CD14-positive monocyte (primary cell): ENCODE data around the gene MYH7. TPM values are rescaled to one million over a fixed set of nuclear protein-coding genes. Genes with fewer than 3 reads are reported as not detected.
"Not testable (repeated sequence)": the region's sequence is repeated elsewhere in the genome, so short reads cannot be mapped to it uniquely, and the experiment has no call there.

Experiments used
- DNase-seq, 3 donors: peaks; one replicate each; pipeline ENCODE4 v3.0.0-alpha.2; 2011 to 2022
- H2AFZ ChIP-seq: 2 replicates; pipeline ENCODE4 v1.6.0; 2012; ENCODE audit warnings: mild to moderate bottlenecking, low read depth, low read length, inconsistent platforms; ENCODE audit not compliant: insufficient read depth, poor library complexity, severe bottlenecking
- H3K27ac ChIP-seq, 2 donors: 1 replicate in 1 of 2; 2 replicates in 1 of 2; pipeline ENCODE4 v1.5.1; 2012 to 2013; ENCODE audit warnings: low read length in 2 of 2, control low read depth in 1 of 2, inconsistent platforms in 1 of 2, low read depth in 1 of 2, mild to moderate bottlenecking in 1 of 2
- H3K27me3 ChIP-seq, 2 donors: one replicate each; pipeline versions ENCODE4 v1.6.0 to v1.6.1; 2011 to 2013; ENCODE audit warnings: low read length in 2 of 2; ENCODE audit not compliant: control insufficient read depth in 2 of 2, insufficient read depth in 2 of 2
- H3K36me3 ChIP-seq, 2 donors: replicated peaks in 1 of 2; 1 replicate in 1 of 2; 2 replicates in 1 of 2; pipeline versions ENCODE4 v1.5.1 to v1.6.1; 2012 to 2013; ENCODE audit warnings: low read length in 2 of 2, control low read depth in 1 of 2, inconsistent platforms in 1 of 2, mild to moderate bottlenecking in 1 of 2; ENCODE audit not compliant: insufficient read depth in 2 of 2, control insufficient read depth in 1 of 2
- H3K4me1 ChIP-seq, 2 donors: 1 replicate in 1 of 2; 2 replicates in 1 of 2; pipeline versions ENCODE4 v1.5.1 to v1.6.1; 2012 to 2013; ENCODE audit warnings: low read length in 2 of 2, control low read depth in 1 of 2, inconsistent platforms in 1 of 2, mild to moderate bottlenecking in 1 of 2, moderate library complexity in 1 of 2; ENCODE audit not compliant: insufficient read depth in 2 of 2, control insufficient read depth in 1 of 2
- H3K4me2 ChIP-seq: replicated peaks from 2 replicates; pipeline ENCODE3; 2012; ENCODE audit warnings: low read length, moderate library complexity, mild to moderate bottlenecking; ENCODE audit not compliant: poor library complexity, severe bottlenecking; ENCODE audit errors: extremely low read depth
- H3K4me3 ChIP-seq, 3 experiments: fragments of 200-600 bp in 1 of 3; sonication (generic) in 1 of 3; replicated peaks in 1 of 3; 1 replicate in 2 of 3; 2 replicates in 1 of 3; pipeline ENCODE4 v1.5.1; 2011 to 2013; ENCODE audit warnings: low read length in 3 of 3, mild to moderate bottlenecking in 3 of 3, control low read depth in 2 of 3, low read depth in 2 of 3, inconsistent platforms in 1 of 3, moderate library complexity in 1 of 3
- H3K79me2 ChIP-seq: 2 replicates; pipeline ENCODE4 v1.6.0; 2012; ENCODE audit warnings: mild to moderate bottlenecking, control low read depth, inconsistent platforms, low read length, moderate library complexity; ENCODE audit not compliant: insufficient read depth
- H3K9ac ChIP-seq: 2 replicates; pipeline ENCODE4 v1.6.0; 2017; ENCODE audit warnings: low read length, mild to moderate bottlenecking; ENCODE audit not compliant: insufficient read depth, poor library complexity, severe bottlenecking
- H3K9me3 ChIP-seq, 2 donors: replicated peaks in 1 of 2; 1 replicate in 1 of 2; 2 replicates in 1 of 2; pipeline versions ENCODE4 v1.5.1 to v1.6.1; 2012 to 2013; ENCODE audit warnings: low read length in 2 of 2, control low read depth in 1 of 2; ENCODE audit not compliant: control insufficient read depth in 1 of 2, insufficient read depth in 1 of 2
- H4K20me1 ChIP-seq: 2 replicates; pipeline ENCODE4 v1.6.0; 2012; ENCODE audit warnings: mild to moderate bottlenecking, low read length, control low read depth, moderate library complexity; ENCODE audit not compliant: insufficient read depth
- H3K27ac Mint-ChIP-seq, 7 donors: one replicate each; pipeline ENCODE4 v1.8.0; 2020; ENCODE audit warnings: mild to moderate bottlenecking in 7 of 7, mixed read lengths in 7 of 7, moderate library complexity in 6 of 7, inconsistent platforms in 2 of 7
- H3K27me3 Mint-ChIP-seq, 3 donors: one replicate each; pipeline ENCODE4 v1.8.0; 2021 to 2022; ENCODE audit warnings: low read depth in 3 of 3, mild to moderate bottlenecking in 3 of 3, mixed read lengths in 3 of 3, moderate library complexity in 3 of 3, inconsistent platforms in 1 of 3
- H3K36me3 Mint-ChIP-seq, 2 donors: one replicate each; pipeline ENCODE4 v1.8.0; 2020; ENCODE audit warnings: mixed read lengths in 2 of 2, inconsistent platforms in 1 of 2, mild to moderate bottlenecking in 1 of 2
- H3K4me1 Mint-ChIP-seq: one replicate; pipeline ENCODE4 v1.8.0; 2020; ENCODE audit warnings: mild to moderate bottlenecking, mixed read lengths
- H3K4me3 Mint-ChIP-seq, 2 donors: one replicate each; pipeline ENCODE4 v1.8.0; 2020; ENCODE audit warnings: mild to moderate bottlenecking in 2 of 2, mixed read lengths in 2 of 2, moderate library complexity in 1 of 2
- H3K9me3 Mint-ChIP-seq, 7 donors: one replicate each; pipeline ENCODE4 v1.8.0; 2020 to 2022; ENCODE audit warnings: mixed read lengths in 7 of 7, mild to moderate bottlenecking in 6 of 7, moderate library complexity in 6 of 7, inconsistent platforms in 2 of 7
- WGBS: methylation state at CpG from one replicate; pipeline ENCODE4 v1.1.5; 2013; ENCODE audit warnings: missing lambda C conversion rate; ENCODE audit not compliant: insufficient coverage; 5-methylcytosine and 5-hydroxymethylcytosine counted together
- intact Hi-C, 2 donors: fragments of 100-400 bp; cut with micrococcal nuclease; formaldehyde crosslinking; loops; one replicate each; pipeline versions ENCODE4 v1.15.0 to v1.15.1; 2023
- polyA plus RNA-seq, 3 donors: library from polyadenylated mRNA; depleted of rRNA in 1 of 3; unstranded in 2 of 3; stranded (reverse) in 1 of 3; fragments of 300-500 nt in 2 of 3; fragments of >200 nt in 1 of 3; fragmentation: Illumina TruSeq in 2 of 3; gene quantifications; 1 replicate in 2 of 3; 2 replicates in 1 of 3; pipeline ENCODE4 v1.2.3, GENCODE V29; 2012 to 2021
- TF ChIP-seq, protein P1 (sequence below): fragments of 200-600 bp; IDR thresholded peaks from one replicate; pipeline ENCODE4 v1.8.0; 2022; ENCODE audit warnings: antibody characterized with exemption, mild to moderate bottlenecking

Gene MYH7
- polyA plus RNA-seq, 3 donors, result not detected

DNA sequence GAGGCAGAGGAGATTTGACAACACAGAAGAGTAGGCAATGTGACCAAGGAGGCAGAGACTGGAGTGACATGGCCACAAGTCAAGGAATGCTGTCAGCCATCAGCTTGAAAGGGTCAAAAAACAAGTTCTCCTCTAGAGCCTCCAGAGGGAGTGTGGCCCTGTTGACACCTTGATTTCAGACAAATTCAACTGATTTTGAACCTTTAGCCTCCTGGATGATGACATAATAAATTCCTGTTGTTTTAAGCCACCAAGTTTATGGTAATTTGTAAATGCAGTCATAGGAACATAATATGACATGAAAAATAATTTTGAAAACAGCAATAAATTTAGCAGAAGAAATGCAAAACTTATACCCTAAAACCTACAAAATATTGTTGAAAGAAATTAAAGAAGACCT, 25.5 kb upstream of the MYH7 start:
- H3K36me3 Mint-ChIP-seq, result no peaks in the 10 kb centered on the region
- Histone ChIP-seq H3K4me1 (no peaks in the 10 kb centered on the region), H3K4me2 (no peak overlapping the region), H3K9ac (no peak overlapping the region), H3K9me3 (no peaks in the 10 kb centered on the region), H3K4me3 (no peak overlapping the region), H3K27ac (no peak overlapping the region), H3K79me2 (no peaks in the 10 kb centered on the region), H4K20me1 (no peaks in the 10 kb centered on the region), H3K36me3 (no peaks in the 10 kb centered on the region), H3K27me3 (peaks cover 0 to 9% of the 10 kb centered on the region in 2 donors), H2AFZ (no peak overlapping the region)
- no peak overlapping the region for H3K27ac Mint-ChIP-seq
- TF ChIP-seq, protein P1, sequence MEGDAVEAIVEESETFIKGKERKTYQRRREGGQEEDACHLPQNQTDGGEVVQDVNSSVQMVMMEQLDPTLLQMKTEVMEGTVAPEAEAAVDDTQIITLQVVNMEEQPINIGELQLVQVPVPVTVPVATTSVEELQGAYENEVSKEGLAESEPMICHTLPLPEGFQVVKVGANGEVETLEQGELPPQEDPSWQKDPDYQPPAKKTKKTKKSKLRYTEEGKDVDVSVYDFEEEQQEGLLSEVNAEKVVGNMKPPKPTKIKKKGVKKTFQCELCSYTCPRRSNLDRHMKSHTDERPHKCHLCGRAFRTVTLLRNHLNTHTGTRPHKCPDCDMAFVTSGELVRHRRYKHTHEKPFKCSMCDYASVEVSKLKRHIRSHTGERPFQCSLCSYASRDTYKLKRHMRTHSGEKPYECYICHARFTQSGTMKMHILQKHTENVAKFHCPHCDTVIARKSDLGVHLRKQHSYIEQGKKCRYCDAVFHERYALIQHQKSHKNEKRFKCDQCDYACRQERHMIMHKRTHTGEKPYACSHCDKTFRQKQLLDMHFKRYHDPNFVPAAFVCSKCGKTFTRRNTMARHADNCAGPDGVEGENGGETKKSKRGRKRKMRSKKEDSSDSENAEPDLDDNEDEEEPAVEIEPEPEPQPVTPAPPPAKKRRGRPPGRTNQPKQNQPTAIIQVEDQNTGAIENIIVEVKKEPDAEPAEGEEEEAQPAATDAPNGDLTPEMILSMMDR, result no peak
- H3K27me3 Mint-ChIP-seq, result peaks cover 6 to 16% (median 7%) of the 10 kb centered on the region in 3 donors
- no peak for DNase-seq
- H3K9me3 Mint-ChIP-seq, result peaks cover 0 to 4% (median 0%) of the 10 kb centered on the region in 7 donors
- H3K4me1 Mint-ChIP-seq, result no peaks in the 10 kb centered on the region
- H3K4me3 Mint-ChIP-seq, result no peak overlapping the region
- intact Hi-C loops, result loop anchor here in 1 of 2 donors (10.0 kb wide), 1 partner anchor 136 kb away; the partner anchor contains the start of gene PABPN1

DNA sequence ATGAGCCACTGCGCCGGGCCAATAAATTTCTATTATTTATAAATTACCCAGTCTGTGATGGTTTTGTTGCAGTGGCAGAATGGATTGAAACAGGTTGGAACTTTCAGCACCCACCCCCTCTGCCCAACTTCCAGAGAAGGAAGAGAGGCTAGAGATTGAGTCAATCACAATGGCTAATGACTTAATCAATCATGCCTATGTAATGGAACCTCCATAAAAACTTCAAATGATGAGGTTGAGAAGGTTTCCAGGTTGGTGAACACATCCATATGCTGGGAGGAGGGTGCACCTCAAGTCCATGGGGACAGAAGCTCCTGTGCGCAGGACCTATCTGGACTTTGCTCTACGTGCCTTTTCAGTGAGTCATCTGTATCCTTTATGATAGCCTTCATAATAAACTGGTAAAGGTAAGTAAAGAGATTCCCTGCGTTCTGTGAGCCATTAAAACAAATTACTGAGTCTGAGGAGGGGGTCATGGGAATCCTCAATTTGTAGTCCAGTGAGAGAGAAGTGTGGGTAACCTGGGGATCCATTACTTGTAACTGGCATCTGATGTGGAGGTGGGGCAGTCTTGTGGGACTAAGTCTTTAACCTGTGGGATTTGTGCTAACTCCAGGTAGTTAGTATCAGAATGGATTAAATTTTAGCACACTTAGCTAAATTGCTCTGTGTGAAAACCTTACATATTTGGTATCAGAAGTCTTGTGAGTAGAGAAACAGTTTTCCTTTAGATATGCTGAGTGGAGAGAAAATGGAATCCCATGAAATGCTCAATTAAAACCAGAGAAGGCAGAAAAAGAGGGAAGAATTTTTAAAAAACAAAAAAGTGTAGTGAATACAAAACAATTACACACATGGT, 22.4 kb upstream of the MYH7 start:
- Histone ChIP-seq H2AFZ (no peak overlapping the region), H3K4me1 (no peaks in the 10 kb centered on the region), H3K36me3 (no peaks in the 10 kb centered on the region), H4K20me1 (no peaks in the 10 kb centered on the region), H3K9me3 (no peaks in the 10 kb centered on the region), H3K27me3 (peaks cover 0 to 9% of the 10 kb centered on the region in 2 donors), H3K4me3 (no peak overlapping the region), H3K9ac (no peak overlapping the region), H3K4me2 (no peak overlapping the region), H3K27ac (no peak overlapping the region), H3K79me2 (no peaks in the 10 kb centered on the region)
- intact Hi-C loops, result no loop called here
- no peaks in the 10 kb centered on the region for H3K4me1 Mint-ChIP-seq
- H3K27ac Mint-ChIP-seq, result no peak overlapping the region
- no peak overlapping the region for H3K4me3 Mint-ChIP-seq
- H3K9me3 Mint-ChIP-seq, result peaks cover 0 to 4% (median 0%) of the 10 kb centered on the region in 7 donors
- TF ChIP-seq, protein P1, result no peak
- 83% methylated on average over 1 of the region's 5 CpGs for WGBS
- H3K27me3 Mint-ChIP-seq, result peaks cover 10 to 21% (median 13%) of the 10 kb centered on the region in 3 donors
- no peaks in the 10 kb centered on the region for H3K36me3 Mint-ChIP-seq
- no peak for DNase-seq

DNA sequence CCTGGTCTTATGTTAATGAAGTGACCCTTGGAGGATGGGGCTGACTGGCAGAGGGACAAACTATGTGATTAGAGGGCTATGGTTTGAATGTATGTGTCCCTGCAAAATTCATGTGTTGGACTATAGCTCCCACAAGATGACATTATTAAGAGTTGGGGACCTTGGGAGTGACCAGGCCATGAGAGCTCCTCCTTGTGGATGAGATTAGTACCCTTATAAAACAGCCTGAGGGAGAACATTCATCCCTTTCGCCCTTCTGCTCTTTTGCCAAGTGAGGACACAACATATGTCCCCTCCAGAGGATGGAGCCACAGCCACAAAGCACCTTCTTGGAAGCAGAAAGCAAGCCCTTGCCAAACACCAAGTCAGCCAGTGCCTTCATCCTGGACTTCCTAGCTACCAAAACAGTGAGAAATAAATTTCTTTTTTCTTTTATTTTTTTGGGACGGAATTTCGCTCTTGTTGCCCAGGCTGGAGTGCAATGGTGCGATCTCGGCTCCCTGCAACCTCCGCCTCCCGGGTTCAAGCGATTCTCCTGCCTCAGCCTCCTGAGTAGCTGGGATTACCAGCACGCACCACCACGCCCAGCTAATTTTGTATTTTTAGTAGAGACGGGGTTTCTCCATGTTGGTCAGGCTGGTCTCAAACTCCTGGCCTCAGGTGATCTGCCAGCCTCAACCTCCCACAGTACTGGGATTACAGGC, 21.6 kb upstream of the MYH7 start:
- H3K9me3 ChIP-seq, H3K4me1 ChIP-seq, H4K20me1 ChIP-seq, H3K4me3 ChIP-seq, H3K9ac ChIP-seq, H3K27me3 ChIP-seq, DNase-seq, H3K4me2 ChIP-seq, H3K36me3 ChIP-seq, intact Hi-C loops, H3K9me3 Mint-ChIP-seq, H2AFZ ChIP-seq, H3K27ac Mint-ChIP-seq, H3K4me1 Mint-ChIP-seq, H3K79me2 ChIP-seq, H3K36me3 Mint-ChIP-seq, H3K4me3 Mint-ChIP-seq, H3K27ac ChIP-seq: not testable (repeated sequence)
- WGBS, result 95% methylated on average over 4 of the region's 11 CpGs
- peaks cover 10 to 21% (median 13%) of the 10 kb centered on the region in 3 donors for H3K27me3 Mint-ChIP-seq
